DMS 273 (cell line): ENCODE results near the gene ACSM6.
"Not testable (repeated sequence)": the region's sequence is repeated elsewhere in the genome, so short reads cannot be mapped to it uniquely, and the experiment has no call there.

ENCODE experiments used
- DNase-seq: peaks from one replicate; lab custom pipeline; 2025; ENCODE audit not compliant: unreplicated experiment; lab: John Stamatoyannopoulos, UW

Gene ACSM6

DNA sequence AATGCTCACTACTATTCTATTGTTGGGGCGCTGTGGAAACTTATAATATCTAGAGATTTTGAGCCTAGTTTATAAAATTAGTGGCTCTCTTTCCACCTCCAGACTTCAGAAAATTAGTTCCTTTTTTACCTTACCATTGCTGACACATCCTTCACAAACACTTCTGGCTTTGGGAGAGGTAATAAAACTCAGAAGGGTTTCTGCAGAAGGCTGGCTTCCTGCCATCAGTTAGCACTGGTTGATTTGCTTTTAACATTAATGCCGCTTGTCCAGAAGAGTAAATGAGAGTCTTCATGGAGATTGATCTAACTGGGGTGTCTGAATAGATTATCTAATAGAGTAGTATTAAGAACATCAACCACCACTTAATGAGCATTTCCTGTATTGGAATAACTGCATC lies 20.3 kb downstream of the ACSM6 start:
- DNase-seq = no peak

GRCh38 chr10:95214793-95215192 lies 20.8 kb downstream of the ACSM6 start:
- no peak for DNase-seq

GRCh38 chr10:95217476-95217875 lies 23.4 kb downstream of the ACSM6 start:
- DNase-seq = no peak

GRCh38 chr10:95220539-95220938 lies 26.5 kb downstream of the ACSM6 start:
- DNase-seq = no peak

GRCh38 chr10:95221124-95221523 lies 27.1 kb downstream of the ACSM6 start:
- DNase-seq = no peak

DNA sequence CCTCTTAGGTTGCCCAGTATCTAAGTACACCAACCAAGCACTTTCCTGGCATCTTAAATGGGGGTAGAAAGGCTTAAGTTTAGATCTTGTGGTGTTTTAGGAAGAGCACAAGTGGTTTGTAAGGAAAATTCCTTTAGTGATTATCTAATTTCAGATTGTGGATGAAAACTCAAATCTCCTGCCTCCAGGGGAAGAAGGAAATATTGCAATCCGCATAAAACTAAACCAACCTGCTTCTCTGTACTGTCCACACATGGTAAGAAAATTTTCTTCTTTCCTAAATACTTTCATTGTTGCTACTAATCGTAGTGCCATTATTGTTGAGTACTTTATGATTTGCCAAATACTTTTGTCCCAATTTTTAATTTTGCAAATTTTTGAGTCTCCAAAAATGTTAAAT lies 31.1 kb downstream of the ACSM6 start:
- DNase-seq = no peak

- not testable (repeated sequence) for DNase-seq
These were observed 35.1 kb downstream of the ACSM6 start for GRCh38 chr10:95228934-95229723.

- no peak for DNase-seq
These were observed 35.9 kb downstream of the ACSM6 start for GRCh38 chr10:95229724-95230627.

DNA sequence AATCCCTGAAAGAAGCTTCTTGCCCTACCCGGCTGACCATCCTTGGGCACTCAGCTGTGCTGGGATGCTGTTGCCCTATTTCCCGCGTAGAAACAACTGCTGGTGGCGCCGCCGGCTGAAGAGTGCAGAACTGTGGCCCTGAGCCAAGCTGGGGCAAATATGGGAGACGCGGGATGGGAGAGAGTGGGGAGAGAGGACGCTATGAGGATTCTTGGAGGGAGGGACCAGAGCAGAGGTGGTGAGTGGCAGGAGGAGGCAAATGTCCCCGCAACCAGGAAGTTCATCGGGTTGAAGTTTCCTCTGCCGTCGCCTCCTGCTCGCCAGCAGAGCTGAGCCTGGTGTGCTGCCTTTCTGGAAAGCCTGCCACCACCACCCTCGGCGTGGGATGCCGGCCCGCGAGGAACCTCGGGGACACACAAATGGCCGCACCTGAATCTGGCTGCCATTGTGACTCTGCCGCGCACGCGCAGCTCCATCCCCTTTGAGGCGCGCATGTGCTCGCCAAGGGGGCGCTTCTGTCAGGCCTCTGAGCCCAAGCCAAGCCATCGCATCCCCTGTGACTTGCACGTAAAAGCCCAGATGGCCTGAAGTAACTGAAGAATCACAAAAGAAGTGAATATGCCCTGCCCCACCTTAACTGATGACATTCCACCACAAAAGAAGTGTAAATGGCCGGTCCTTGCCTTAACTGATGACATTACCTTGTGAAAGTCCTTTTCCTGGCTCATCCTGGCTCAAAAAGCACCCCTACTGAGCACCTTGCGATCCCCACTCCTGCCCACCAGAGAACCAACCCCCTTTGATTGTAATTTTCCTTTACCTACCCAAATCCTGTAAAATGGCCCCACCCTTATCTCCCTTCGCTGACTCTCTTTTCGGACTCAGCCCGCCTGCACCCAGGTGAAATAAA lies 36.9 kb downstream of the ACSM6 start:
- not testable (repeated sequence) for DNase-seq

GRCh38 chr10:95233377-95234034 lies 39.5 kb downstream of the ACSM6 start:
- DNase-seq = peak; percentile 24

GRCh38 chr10:95234951-95235350 lies 40.9 kb downstream of the ACSM6 start:
- no peak for DNase-seq

- DNase-seq = no peak
These were observed 41.6 kb downstream of the ACSM6 start for GRCh38 chr10:95235676-95236067.

- no peak for DNase-seq
These were observed 42.2 kb downstream of the ACSM6 start for GRCh38 chr10:95236068-95236903.

GRCh38 chr10:95237376-95238170 lies 43.5 kb downstream of the ACSM6 start:
- DNase-seq = no peak

- DNase-seq = not testable (repeated sequence)
These were observed 46.1 kb downstream of the ACSM6 start for GRCh38 chr10:95240096-95240495.

- DNase-seq = no peak
These were observed 46.8 kb downstream of the ACSM6 start for GRCh38 chr10:95240811-95241210.

DNA sequence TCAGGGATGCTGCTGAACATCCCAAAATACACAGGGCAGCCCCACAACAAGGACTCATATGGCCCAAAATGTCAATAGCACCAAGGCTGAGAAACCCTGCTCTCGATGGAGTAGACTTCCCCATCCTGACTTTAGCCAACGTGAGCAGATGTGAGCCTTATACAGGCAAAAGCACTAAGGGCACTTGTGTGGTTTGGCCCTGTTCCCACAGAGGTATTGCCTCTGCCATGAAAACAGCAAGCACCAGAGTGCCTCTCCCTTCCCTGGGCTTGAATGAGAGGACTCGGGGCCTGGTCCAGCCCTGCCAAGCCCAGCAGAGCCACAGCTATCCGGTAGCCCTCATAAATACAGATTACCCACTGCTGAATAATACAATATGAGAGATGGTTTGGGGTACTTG lies 47.5 kb downstream of the ACSM6 start:
- peak; percentile 37 for DNase-seq

DNA sequence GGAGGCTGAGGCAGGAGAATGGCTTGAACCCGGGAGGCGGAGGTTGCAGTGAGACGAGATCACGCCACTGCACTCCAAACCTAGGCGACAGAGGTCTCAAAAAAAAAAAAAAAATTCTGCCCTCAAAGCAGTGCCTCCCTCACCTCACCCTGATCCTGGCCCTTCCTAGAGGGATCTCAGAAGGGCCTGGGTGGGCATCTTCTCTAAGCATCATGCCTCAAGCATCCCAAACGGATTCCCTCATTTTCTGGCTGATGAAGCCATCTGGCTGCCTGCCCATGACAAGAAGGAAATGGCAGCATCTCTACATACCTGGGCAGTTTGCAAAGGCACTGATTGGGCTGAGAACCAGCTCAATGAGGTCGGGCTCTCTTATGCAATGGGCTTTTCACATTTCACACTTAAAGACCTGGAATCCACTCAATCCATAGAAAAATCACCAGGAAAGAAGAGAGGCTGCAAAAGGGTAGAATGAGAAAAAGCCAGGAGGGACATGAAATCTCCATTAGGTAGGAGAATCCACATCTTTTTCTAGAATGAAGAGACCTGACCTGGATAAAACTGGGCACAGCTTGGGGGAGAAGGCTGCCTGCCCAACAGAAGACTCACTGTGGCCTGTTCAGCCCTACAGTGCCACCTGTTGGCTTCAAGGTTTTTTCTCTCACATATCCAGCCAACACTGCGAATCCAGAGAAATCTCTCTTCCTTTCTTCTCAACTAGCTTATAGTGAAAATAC lies 48.7 kb downstream of the ACSM6 start:
- DNase-seq = peak; percentile 60
